GM21619 (cell line): ENCODE data around the gene TICAM1.
A peak's percentile ranks its signal among the peaks of the same experiment; 100 is the strongest.
"Not testable (repeated sequence)": the region's sequence is repeated elsewhere in the genome, so short reads cannot be mapped to it uniquely, and the experiment has no call there.

ENCODE experiments used
- ATAC-seq: cut with Tn5 transposase; IDR thresholded peaks from one replicate; pipeline ENCODE4 v1.9.1; 2021; ENCODE audit not compliant: unreplicated experiment

The TICAM1 gene

GRCh38 chr19:4806384-4806783 lies 25.1 kb downstream of the TICAM1 start:
- ATAC-seq, result no peak

- ATAC-seq, result not testable (repeated sequence)
Measured at GRCh38 chr19:4805140-4805539, 26.4 kb downstream of the TICAM1 start.

DNA sequence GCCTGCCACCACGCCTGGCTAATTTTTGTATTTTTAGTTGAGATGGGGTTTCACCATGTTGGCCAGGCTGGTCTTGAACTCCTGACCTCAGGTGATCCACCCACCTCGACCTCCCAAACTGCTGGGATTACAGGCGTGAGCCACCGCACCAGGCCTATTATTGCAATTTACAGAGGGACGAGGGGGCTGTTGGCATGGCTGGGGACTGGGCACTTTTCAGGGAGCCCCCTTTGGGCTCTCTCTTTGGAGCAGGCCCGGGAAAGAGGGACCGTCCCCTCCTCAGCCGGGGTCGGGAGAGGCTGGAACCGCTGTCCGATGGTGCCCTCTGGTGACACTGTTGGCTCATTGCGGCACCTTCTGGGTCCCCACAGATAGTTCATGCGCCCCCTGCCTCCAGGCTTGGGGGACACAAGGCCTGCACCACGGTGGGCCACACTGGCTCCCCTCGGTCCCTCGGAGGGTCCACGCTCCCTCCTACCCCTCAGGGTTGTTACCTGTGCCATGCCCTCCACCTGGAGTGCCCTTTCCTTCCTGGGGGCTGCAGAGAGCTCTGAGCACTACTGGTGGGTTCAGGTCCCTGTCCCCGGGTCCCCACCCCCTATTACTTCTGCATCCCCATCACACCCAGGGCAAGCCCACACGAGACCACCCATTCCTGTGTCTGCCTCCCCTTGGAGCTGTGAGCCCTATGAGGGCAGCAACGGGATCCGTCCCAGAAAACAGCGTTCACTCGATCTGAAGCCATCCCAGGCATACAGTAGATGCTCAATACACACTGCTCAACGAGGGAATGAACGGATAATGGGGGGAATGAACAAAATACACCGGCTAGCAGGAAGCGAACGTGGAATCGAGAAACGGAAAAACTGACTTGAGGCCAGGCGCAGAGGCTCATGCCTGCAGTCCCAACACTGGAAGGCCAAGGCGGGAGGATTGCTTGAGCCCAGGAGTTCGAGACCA lies 27.5 kb downstream of the TICAM1 start:
- ATAC-seq, result no peak

- no peak for ATAC-seq
Measured at GRCh38 chr19:4802711-4803110, 28.8 kb downstream of the TICAM1 start.

- no peak for ATAC-seq
Measured at GRCh38 chr19:4801085-4801619, 30.4 kb downstream of the TICAM1 start.

- ATAC-seq, result no peak
Measured at GRCh38 chr19:4800591-4801081, 30.9 kb downstream of the TICAM1 start.

- no peak for ATAC-seq
Measured at GRCh38 chr19:4795400-4795799, 36.1 kb downstream of the TICAM1 start.

- ATAC-seq, result no peak
Measured at GRCh38 chr19:4794971-4795370, 36.5 kb downstream of the TICAM1 start.

GRCh38 chr19:4793278-4793677 lies 38.2 kb downstream of the TICAM1 start:
- not testable (repeated sequence) for ATAC-seq

GRCh38 chr19:4792866-4793195 lies 38.7 kb downstream of the TICAM1 start:
- ATAC-seq, result not testable (repeated sequence)

GRCh38 chr19:4792019-4792865 lies 39.3 kb downstream of the TICAM1 start:
- not testable (repeated sequence) for ATAC-seq

GRCh38 chr19:4791183-4792018 lies 40.1 kb downstream of the TICAM1 start, which contains the start of gene FEM1A:
FEM1A (plus strand) TSS chr19:4791734; CDS start chr19:4791855, 121 bp downstream.
- ATAC-seq, result peak; percentile 90

DNA sequence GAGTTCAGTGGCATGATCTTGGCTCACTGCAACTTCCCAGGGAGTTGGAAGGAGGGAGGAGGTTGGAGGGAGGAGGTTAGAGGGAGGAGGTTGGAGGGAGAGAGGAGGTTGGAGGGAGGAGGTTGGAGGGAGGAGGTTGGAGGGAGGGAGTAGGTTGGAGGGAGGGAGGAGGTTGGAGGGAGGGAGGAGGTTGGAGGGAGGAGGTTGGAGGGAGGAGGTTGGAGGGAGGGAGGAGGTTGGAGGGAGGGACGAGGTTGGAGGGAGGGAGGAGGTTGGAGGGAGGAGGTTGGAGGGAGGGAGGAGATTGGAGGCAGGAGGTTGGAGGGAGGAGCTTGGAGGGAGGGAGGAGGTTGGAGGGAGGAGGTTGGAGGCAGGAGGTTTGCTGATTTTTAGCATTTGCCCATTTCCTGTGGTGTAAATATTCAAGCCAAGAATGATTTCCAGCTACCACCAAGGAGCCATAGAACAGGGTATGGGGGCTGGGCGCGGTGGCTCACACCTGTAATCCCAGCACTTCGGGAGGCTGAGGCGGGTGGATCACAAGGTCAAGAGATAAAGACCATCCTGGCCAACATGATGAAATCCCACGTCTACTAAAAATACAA lies 45.0 kb downstream of the TICAM1 start:
- ATAC-seq, result not testable (repeated sequence)

DNA sequence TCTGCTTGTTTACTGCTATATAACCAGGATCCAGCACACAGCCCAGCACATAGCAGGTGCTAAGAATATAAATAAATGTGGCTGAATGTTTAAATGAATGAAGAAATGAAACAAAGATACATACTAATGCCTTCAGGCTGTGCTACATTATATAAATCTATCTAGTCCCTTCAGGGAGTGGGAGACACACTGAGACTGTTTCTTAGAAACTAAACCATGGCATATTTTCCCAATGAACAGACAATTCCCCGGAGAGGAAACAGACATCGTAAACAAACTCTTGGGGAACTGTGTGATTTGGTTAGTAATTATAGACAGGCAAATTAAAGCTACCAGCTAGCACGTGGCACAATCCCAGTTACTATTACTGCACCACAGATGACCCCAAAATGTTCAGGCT lies 49.7 kb downstream of the TICAM1 start:
- ATAC-seq, result no peak

DNA sequence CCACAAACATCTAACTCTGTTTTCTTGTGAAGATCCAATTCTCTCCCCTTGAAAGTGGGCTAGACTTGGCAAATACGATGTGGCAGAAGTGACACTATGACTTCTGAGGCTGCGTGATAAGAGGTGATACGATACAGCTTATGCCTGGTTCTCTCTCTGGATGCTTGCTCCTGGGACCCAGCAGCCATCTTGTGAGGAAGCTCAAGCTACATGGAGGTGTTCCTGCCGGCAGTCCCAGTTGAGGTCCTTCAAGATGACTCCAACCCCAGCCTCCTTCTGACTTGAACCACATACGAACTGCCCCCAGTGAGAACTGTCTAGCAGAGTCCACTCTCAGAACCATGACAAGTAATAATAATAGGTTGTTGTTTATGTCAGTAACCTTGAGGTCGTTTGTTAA lies 50.7 kb downstream of the TICAM1 start:
- no peak for ATAC-seq

- not testable (repeated sequence) for ATAC-seq
Measured at GRCh38 chr19:4778124-4778523, 53.4 kb downstream of the TICAM1 start.

GRCh38 chr19:4776436-4777211 lies 54.9 kb downstream of the TICAM1 start:
- no peak for ATAC-seq

DNA sequence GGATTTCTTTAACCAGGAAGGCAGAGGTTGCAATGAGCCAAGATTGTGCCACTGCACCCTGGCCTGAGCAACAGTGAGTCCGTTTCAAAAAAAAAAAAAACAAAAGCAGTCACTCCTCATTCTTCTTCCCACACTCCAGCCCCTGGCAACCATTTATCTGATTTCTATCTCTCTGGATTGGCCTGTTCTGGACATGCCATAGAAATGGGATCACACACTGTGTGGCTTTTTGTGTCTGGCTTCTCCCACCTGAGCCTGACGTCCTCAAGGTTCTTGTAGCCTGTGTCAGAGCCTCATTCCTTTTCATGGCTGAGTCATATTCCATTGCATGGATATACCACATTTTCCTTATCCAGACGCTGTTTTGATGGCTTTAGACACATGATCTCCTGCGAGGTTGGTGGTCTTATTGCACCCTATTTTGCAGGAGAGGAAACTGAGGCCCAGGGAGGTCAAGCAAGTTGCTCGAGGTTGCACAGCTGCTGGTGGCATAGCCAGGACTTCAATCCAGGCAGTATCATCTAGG lies 55.8 kb downstream of the TICAM1 start:
- ATAC-seq, result no peak

GRCh38 chr19:4774136-4774535 lies 57.4 kb downstream of the TICAM1 start:
- no peak for ATAC-seq
